ENCODE data around the gene TXNRD2.

TXNRD2 gene

DNA sequence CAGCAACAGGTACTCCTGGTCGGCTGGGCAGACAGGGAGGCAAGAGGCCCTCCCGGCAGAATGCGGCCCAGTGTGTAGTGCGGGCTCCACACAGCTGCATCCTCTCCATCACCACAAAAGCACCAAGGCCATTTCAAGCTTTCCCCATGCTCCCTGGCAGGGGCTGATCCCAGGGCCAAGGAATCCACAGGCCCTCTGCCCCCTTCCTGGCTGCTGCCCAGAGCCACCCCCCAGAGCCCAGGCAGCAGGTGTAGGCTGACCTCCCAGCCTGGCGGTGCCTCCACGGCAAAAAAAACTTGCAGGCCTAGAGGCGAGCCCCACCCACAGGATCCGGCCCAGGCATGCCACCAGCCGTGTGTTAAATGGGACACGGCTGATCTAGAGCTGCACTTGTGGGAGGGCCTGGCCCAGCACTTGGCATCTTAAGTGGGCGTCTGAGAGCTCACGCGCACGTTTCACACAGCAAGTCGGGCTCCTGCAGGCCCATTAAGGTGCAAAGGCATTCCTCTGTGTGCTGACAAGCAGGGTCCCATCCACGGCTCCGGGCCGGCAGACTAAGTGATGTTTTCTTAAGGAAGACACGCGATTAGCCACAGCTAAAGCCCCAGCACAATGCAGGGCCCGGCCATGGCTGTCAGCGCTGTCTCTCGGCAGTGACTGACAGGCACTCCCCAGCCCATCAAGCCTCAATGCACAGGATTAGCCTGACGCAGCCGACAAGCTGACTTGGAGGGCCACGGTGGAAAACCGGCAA is 67.1 kb downstream of the TXNRD2 start:
- DNase-seq, result no peak

DNA sequence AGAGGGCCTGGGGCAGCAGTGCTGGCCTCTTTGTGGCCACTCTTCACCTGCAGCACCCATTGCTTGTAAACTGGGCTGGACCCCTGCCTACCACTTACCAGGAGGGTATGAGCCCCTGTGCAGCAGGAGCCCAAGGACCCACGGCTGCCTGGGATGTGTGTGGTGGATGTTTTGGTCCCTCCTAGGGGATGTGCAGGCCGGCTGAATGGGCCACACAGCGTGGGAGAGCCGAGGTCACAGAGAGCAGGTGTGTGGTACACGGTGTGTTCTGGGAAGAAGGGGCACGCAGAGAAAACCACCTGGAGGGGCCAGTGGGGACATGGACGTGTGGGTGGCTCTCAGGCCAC is 67.7 kb downstream of the TXNRD2 start:
- DNase-seq, result no peak

DNA sequence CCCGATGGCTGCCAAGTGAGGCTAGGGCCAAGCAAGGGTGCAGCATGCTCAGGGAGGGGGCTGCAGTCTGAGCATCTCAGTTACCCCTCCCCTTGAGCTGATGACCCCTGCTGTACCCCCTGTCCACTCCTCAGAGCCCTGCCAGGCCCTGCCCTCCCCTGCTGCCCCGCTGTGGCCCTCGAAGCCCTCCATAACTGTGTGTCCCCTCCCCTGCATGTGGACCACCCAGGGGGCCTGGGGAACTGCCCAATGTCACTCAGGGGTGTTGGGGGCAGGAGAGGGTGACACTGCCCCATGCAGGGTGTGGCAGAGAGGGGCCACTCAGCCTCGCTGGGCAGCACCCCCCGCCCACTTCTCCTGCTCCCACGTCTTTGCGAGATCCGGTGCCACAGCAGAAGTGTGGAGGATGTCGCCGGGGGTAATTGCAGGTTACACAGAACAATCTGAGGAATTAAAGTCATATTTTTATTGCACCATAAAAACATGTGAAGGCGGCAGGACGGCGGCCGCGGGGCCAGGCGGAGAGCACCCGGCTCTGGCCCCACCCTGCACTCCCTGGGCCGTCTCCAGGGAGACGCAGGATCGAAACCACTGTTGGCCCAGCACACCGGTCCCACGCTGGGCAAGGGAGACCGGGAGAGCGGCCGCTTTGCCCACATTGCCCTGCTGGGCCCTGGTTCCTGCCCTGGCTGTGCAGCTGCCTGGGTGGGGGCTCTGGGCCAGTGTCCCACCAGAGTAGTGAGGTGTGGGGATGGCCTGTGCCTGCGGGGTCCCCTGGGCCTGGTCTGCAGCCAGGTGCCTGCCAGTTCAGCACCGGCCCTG is 68.3 kb downstream of the TXNRD2 start:
- DNase-seq, result no peak

DNA sequence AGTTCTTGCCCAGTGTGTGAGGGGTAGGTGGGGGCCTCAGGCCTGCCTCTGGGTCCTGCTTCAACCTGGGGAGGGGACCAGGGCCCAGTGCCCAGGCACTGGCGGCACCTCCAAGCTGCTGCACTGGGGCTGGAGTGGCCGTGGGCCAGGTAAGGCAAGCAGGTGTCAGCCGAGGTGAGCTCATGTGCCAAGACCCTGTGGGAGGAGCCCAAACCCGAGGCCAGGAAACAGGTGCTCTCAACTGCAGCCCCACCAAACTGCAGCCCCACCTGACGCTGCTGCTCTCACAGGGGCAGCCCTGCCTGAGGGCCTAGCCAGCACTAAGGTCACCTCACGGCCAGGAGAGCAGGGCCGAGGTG is 68.9 kb downstream of the TXNRD2 start:
- DNase-seq, result no peak

DNA sequence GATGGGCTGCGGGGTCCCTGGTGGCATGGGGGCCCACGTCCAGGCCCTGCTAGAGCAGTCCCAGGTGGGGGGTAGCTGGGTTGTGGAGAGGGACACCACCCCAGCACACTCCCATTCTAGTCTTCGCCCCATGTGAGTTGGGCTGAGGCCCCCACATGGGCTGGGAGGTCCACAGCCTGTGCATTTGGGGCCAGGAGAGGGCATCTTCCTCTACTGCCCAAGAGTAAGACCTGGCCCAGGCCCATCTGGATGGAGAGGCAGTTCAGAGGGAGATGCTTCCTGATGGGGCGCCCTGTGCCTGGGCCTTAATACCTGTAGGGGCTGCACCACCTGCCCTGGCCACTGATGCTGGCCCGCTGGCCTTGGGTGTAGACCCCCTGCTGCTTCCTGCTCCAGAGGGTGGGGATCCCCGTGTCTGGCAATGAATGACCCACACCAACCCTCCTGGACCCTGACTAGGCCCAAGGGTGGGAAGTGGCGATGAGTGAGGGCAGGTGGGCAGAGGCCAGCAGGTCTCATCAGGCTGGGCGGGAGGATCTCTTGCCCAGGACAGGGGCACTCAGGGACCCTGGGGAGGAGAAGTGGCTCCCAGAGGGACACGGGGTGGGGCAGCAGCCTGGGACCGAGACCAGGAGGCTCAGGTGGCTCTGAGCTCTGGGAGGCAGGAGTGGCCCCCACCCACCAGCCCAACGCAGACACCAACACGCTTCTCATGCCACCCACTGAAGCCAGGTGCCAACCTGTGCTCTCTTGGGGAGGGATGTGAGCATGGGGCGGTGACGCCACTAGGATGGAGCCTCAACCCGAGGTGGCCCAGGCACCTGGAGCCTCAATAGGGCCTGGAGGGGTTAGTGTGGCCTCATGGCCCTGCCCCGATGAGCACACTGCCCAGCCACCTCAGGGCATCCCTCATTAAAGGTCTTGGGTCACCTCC is 69.5 kb downstream of the TXNRD2 start:
- DNase-seq, result no peak

DNA sequence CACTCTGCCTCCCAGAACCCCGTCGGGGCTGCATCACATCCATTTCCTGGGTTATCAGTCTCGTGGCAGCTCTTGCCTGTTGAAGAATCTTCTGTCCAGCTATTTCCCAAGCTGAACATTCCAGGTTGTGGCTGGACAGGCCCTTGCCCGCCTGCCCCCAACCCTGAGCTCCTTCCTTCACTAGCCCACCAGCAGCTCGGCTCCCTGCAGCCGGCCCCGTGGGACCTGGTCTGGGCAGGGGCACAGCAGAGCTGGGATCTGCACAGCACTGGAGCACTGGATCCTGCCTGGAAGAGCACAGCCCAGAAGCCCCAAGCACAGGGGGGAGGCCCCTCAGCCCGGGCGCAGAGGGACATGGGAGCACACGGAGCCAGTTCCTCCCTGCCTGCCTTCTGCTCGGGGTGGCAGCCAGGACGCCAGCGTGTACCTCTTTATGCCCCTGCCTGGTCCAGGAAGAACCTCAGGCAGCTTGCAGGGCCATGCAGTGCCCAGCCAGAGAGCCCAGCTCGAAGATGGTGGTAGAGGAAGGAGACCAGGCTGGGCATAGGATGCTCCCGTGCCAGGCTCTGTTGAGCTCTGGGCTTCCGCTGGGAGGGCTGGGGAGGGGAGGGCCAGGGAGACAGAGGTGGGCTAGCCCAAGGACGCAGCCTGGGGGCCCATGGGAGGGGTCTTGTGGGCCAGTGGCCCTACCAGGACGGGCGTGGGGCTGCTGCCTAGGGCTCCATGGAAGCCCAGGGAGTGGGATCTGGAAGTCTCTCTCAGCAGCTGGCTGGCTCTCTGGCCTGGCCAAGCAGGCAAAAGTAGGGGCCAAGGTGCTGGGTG is 70.4 kb downstream of the TXNRD2 start:
- DNase-seq, result no peak

DNA sequence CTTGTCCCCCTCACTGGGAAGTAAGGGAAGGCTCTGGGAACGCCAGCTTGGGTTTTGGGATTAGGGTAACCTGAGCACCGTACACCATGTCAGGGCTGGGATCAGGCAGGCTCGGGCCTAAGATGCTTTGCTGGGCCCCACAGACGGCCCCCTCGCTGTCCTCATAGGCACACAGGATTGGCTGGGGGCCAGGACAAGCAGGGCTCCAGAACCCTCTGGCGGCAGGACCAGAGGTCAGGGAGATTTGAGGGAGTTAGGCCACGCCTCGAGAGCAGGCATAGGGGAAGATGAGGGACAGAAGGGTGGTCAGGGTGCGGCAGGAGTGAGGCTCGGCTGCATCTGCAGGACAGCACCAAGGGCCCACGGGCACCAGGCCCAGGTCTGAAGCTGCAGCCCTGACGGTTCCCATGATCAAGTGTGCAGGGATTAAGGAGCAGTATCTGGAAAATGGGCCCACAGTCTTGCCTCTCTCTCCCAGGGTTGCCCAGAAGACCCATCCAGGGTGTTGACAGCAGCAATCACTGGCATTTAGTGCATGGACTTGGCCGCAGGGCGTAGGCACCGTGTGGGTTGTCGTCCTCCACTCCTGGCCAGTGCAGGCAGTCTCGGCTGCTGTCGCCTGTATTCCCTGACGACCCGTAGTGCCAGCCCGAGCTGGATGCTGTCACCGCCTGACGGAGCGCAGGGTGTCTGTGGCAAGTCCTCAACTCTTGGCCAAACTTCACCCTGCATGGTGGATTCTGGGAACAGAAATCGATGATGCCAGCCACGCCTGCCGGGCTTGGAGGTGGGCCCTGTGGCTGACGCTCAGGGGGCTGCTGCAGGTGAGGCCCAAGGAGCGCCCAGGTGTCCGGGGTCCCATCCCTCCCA is 71.2 kb downstream of the TXNRD2 start:
- DNase-seq, result no peak

DNA sequence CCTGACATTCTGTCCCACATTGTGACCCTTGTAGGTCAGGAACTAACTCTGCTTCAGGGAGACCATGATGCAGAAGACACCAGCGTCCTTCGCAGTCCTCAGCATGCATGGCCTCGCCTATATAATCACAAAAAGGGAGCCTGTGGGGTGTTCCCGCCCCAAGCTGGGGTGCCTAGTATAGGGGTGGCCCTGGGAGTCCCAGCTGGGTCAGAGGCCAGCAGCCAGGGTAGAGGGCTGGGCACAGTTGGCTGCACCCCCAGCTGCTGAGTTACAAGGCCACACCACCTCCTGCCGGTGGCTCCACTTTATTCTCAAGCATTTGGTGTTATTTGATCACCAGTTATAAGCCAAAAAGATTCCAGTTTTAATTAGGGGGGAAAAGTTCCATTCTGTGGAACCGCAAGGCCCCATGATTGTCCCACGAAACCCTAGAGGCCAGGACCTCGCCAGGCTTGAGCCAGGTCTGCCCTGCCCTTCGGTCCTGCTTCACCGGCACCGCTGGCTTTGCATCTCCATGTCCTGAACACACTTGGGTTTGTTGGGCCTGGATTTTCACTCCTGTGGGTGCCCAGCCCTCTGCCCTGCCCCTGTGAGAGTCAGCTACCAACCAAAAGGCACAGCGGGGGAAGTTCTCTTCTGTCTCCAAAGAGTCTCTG is 72.0 kb downstream of the TXNRD2 start:
- no peak for DNase-seq

DNA sequence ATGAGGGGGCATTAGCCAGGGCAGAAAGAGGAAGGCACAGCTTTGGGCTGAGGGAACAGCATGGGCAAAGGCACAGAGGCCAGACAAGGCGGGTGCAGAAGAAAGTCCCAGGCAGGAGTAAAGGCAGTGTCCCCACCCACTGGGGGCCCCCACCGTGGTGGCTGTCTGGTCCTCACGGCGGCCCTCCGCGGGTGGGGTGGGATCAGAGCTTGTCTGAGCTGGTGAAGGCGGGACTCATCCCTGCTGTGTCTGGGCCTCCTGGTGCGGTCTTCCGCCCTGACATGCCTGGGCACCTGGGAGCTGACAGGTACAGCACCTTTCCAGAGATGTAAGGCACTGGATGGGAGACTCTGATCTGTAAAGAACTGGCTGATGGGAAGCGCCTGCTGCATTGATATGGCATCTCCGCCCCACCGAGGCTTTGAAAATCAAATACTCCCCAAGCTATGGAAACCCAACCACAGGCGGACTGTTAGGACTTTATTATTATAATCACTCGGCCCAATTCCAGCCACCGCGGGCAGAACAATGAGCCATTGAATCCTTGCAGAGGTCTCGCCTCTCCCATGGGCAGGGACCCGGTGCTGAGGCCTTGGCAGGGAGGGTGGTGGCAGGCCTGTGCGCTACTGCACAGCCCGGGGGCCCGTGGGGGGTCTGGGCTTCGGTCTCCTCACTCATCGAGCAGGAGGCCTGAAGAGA is 72.7 kb downstream of the TXNRD2 start:
- no peak for DNase-seq

DNA sequence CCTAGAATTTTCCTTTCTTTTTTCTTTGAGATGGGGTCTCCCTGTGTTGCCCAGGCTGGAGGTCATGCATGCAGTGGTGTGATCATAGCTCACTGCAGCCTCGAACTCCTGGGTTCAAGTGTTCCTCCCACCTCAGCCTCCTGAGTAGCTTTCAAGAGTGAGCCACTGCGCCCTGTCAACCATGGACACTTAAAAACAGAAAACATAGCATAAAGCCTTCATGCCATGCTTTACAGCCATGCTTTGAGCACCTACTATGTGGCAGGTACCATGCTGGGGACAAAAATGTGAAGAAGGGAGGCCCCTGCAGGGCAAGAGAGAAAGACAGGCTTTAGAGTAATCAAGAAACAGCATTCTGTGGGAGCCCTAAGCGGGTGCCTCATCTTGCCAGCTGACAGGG is 73.3 kb downstream of the TXNRD2 start:
- DNase-seq, result no peak

DNA sequence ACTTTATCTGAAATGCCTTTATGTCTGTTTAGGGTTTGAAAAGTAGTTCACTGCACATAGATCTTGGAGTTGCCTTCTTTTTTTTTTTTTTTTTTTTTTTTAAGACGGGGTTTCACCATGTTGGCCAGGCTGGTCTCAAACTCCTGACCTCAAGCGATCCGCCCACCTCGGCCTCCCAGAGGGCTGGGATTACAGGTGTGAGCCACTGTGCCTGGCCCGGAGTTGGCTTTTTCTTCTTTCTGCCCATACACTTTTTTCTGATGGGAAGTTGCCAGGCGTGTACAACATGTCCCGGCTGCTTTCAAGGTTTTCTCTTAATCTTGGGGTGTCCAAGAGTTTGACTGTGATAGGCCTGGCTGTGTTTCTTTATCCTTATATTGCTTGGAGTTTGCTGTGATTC is 74.0 kb downstream of the TXNRD2 start:
- no peak for DNase-seq

DNA sequence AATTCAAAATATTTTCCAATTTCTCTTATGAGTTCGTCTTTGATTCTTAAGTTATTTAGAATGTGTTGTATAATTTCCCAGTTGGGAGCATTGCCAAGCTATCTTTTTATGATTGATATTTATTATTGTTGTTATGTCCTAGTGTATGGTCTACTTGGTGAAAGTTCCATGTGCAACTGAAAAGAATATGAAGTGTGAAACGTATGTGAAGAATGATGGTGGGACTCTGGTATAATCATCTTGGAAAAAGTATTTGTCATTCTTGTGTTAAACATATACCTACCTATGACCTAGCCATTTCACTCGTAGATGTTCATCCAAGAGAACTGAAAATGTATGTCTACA is 75.0 kb downstream of the TXNRD2 start:
- DNase-seq, result no peak

DNA sequence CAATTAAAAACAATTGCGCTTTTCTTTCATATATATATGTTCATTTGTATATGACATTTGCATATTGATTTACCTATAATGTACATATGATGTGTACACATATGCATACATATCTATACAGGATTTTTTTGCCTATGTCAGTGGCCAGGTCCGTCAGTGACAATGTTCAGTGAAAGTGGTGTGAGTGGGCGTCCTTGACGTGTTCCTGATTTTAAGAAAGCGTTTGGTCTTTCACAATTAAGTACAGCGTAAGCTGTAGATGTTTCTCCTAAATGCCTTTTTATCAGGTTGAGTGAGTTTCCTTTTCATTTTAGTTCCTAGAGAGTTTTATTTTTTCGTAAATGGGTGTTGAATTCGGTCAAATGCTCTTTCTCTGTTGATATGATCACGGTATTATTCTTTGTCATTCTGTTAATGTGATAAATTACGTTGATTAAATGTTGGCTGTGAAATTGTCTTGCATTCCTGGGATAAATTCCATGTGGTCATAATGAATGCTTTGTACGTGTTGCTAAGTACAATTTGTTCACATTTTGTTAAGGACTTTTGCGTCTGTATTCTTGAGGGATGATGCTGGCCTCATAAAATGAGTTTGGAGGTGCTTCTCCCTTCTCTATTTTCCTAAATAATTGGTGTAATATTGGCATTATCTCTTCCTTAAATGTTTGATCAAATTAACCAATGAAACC is 76.3 kb downstream of the TXNRD2 start:
- DNase-seq, result no peak

DNA sequence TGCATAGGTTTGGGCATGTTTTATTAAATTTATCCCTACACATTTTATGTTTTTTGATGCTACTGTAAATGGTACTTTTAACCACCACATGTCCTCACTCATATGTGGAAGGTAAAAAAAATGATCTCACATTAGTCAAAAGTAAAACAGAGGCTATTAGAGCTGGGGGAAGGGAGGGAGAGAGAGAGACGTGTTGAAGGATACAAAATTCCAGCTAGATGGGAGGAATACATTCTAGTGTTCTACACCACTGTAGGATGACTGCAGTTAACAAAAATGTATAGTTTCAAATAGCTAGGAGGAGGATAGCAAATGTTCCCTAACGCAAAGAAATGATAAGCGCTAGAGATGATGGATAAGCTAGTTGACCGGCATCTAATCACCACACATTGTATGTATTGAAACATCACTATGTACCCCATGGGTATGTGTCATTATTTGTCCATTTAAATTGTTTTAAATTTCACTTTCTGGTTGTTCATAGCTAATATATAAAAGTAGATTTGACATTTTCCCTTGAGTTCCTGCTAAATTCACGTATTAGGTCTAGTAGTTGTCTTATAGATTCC is 77.0 kb downstream of the TXNRD2 start:
- no peak for DNase-seq

DNA sequence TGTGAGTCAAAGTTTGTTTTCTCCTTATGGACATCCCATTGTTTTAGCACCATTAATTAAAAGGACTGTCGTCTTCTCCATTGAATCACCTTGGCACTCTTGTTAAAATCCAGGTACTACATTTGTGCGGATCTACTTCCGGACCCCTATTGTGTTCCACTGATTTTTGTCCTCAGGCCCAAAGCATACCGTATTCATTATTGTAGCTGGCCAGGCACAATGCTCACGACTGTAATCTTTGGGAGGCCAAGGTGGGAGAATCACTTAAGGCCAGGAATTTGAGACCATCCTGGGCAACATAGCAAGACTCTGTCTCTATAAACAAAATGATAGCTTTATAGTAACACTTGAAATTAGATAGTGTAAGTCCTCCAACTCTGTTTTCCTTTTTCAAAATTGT is 78.0 kb downstream of the TXNRD2 start:
- DNase-seq, result no peak

DNA sequence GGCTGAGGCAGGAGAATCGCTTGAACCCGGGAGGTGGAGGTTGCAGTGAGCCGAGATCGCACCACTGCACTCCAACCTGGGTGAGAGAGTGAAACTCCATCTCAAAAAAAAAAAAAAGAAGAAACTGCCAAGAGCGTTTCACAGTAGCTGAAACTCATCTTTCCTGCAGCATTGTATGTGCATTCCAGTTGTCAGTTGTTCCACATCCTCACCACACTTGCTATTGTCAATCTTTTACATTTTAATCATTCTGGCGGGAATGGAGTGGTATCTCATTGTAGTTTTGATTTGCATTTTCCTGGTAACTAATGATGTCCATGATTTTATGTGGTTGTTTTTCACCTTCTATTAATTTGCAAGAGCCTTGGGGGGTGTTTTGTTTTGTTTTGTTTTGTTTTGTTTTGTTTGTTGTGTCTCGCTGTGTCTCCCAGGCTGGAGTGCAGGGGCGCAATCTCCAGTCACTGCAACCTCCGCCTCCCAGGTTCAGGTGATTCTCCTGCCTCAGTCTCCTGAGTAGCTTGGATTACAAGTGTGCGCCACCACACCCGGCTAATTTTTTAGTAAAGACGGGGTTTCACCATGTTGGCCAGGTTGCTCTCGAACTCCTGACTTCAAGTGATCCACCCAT is 78.9 kb downstream of the TXNRD2 start:
- no peak for DNase-seq

DNA sequence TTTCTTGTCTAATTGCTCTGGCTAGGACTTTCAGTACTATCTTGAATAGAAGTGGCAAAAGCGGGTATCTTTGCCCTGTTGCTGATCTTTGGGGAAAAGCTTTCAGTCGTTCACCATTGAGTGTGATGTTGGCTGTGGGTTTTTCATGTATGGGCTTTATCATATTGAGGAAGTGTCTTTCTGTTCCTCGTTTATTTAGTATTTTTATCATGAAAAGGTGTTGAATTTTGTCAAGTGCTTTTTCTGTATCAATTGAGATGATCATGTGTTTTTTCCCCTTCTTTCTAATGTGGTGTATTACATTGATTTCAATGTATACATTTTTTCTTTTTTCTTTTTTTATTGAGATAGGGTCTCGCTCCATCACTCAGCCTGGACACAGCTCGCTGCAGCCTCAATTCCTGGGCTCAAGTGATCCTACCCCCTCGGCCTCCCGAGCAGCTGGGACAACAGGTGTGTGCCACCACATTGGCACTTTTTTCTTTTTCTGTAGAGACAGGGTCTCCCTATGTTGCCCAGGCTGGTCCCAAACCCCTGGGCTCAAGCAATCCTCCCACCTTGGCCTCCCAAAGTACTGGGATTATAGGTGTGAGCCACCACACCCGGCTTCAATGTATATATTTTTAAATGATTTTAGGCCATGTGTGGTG is 81.6 kb downstream of the TXNRD2 start:
- DNase-seq, result no peak

DNA sequence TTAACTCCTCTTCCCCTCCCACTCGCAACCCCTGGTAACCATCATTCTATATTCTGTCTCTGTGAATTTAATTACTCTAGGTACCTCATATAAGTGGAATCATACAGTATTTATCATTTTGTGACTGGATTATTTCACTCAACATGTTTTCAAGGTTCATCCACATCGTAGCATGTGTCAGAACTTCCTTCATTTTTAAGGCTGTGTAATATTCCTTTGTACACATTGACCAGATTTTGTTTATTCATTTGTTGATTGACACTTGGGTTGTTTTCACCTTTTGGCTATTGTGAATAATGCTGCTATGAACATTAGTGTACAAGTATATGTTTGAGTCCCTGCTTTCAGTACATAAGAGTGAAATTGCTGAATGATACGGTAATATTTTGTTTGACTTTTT is 84.2 kb downstream of the TXNRD2 start:
- DNase-seq, result no peak

Measured in Kasumi-1 (cell line).